Adrenal gland (tissue), 12 donors: Measurements from ENCODE around the gene MOGAT1. TPM values are rescaled to one million over a fixed set of nuclear protein-coding genes. Genes with fewer than 3 reads are reported as not detected.

Source experiments
- DNase-seq, 7 donors: peaks; one replicate each; pipeline ENCODE4 v3.0.0-alpha.2; 2019 to 2020
- H3K27ac ChIP-seq, 5 donors: fragments of 200-600 bp; sonication (generic) in 4 of 5; 1 replicate in 3 of 5; 2 replicates in 2 of 5; pipeline versions ENCODE4 v1.5.1 to v1.8.0; 2016 to 2020; ENCODE audit warnings: mild to moderate bottlenecking in 1 of 5
- H3K27me3 ChIP-seq: fragments of 200-600 bp; 2 replicates; pipeline ENCODE4 v1.8.0; 2021
- H3K36me3 ChIP-seq, 2 donors: fragments of 200-600 bp; replicated peaks in 1 of 2; 1 replicate in 1 of 2; 2 replicates in 1 of 2; pipeline versions ENCODE4 v1.5.1 to v1.8.0; 2018 to 2022
- H3K4me1 ChIP-seq, 2 donors: fragments of 200-600 bp; replicated peaks in 1 of 2; 1 replicate in 1 of 2; 2 replicates in 1 of 2; pipeline versions ENCODE4 v1.5.1 to v1.8.0; 2018 to 2021
- H3K4me3 ChIP-seq, 4 donors: fragments of 200-600 bp; sonication (generic) in 3 of 4; one replicate each; pipeline ENCODE4 v1.5.1; 2016 to 2018
- H3K9me3 ChIP-seq, 3 donors: fragments of 200-600 bp; sonication (generic) in 1 of 3; replicated peaks in 1 of 3; 1 replicate in 2 of 3; 2 replicates in 1 of 3; pipeline versions ENCODE4 v1.5.1 to v1.8.0; 2016 to 2021
- CTCF ChIP-seq, 6 experiments: fragments of 450-650 bp in 4 of 6; fragments of 200-600 bp in 2 of 6; sonication (generic) in 1 of 6; IDR thresholded peaks; 1 replicate in 5 of 6; 2 replicates in 1 of 6; pipeline versions ENCODE4 v1.5.1 to v1.8.0; 2016 to 2021; ENCODE audit warnings: antibody characterized with exemption in 6 of 6, mild to moderate bottlenecking in 2 of 6, moderate library complexity in 1 of 6
- POLR2A ChIP-seq, 2 donors: fragments of 450-650 bp; IDR thresholded peaks; one replicate each; pipeline ENCODE4 v1.6.1; 2017; ENCODE audit warnings: antibody characterized with exemption in 2 of 2, mild to moderate bottlenecking in 2 of 2, moderate library complexity in 1 of 2
- WGBS, 4 donors: extraction: QIAGEN DNeasy Blood & Tissue Kit in 2 of 4; methylation state at CpG; one replicate each; pipeline versions ENCODE4 v1.1.5 to v1.1.7; 2013 to 2017; 5-methylcytosine and 5-hydroxymethylcytosine counted together
- intact Hi-C, 2 donors: fragments of 100-400 bp; cut with DNase I; formaldehyde crosslinking; loops; one replicate each; pipeline versions ENCODE4 v1.14.1 to v1.15.0; 2022 to 2023
- polyA plus RNA-seq, 3 donors: library from polyadenylated mRNA; stranded (reverse); fragments of 200-250 nt in 2 of 3; fragments of 350-450 nt in 1 of 3; fragmentation: Illumina TruSeq in 1 of 3; extraction: RNeasy Lipid Tissue Mini Kit (QIAGEN cat#74804) in 1 of 3; gene quantifications; one replicate each; pipeline ENCODE4 v1.2.3, GENCODE V29; 2013 to 2014
- total RNA-seq, 9 donors: library from RNA; depleted of rRNA in 4 of 9; stranded (reverse); fragments of >200 nt in 4 of 9; fragments of 120-200 nt in 1 of 9; fragmentation: NEBNext Ultra II Directional in 1 of 9; extraction: Animal tissue kit (Norgen Biotek cat#: 25700) in 1 of 9; gene quantifications; one replicate each; pipeline versions ENCODE4 v1.1.0 to v1.2.4, GENCODE V29; 2013 to 2023
- donor health status: healthy with polysubstance abuse.
- donor health status: Bipolar disorder and iron deficiency.
- donor health status: DM: yes; HTN: yes; CAD: no.
- donor health status: DM: no; HTN: no; CAD: no.
- donor health status: DM: no; HTN: no; CAD: no.
- donor health status: DM: yes; HTN: yes; CAD: no.

Gene MOGAT1
- total and polyA plus RNA-seq, 12 donors: 0.20 TPM; not detected in 11

DNA sequence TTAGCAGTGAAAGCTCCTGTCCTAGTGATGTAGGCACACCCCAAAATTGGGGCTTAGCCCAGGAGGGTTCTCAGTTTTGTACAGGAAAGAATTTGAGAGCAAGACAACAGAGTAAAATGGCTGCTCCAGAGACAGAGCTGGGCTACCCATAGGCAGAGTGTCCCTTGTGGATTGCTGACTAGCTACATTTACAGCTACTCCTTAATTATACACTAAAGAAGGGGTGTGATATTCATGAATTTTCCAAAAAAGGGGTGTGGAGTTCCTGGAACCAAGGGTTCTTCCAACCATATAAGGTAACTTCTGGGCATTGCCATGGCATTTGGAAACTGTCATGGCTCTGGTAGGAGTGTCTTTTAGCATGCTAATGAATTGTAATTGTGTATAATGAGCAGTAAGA, 52.8 kb downstream of the MOGAT1 start:
- intact Hi-C loops: no loop called here
- no peak for TF ChIP-seq CTCF (IDR thresholded peaks at IDR 0.05)
- no peak for TF ChIP-seq POLR2A (IDR thresholded peaks at IDR 0.05)

DNA sequence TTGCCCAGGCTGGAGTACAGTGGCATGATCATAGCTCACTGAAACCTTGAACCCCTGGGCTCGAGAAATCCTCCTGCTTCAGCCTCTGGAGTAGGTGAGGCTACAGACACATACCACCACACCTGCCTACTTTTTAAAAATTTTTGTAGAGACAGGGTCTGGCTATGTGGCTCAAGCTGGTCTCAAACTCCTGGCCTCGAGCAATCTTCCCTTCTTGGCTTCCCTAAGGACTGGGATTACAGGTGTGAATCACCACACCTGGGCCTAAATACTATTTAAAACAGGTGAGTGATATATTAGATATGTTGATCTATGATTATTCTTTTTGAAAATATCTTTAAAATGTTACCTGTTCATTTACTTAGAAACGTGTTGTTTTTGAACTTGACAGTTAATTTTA, 57.2 kb downstream of the MOGAT1 start:
- Histone ChIP-seq H3K4me3 (no peak overlapping the region), H3K27ac (no peak overlapping the region), H3K27me3 (no peaks in the 10 kb centered on the region), H3K4me1 (no peaks in the 10 kb centered on the region), H3K9me3 (no peaks in the 10 kb centered on the region), H3K36me3 (no peaks in the 10 kb centered on the region)
- no peak for TF ChIP-seq CTCF (IDR thresholded peaks at IDR 0.05)
- no peak for TF ChIP-seq POLR2A (IDR thresholded peaks at IDR 0.05)
- WGBS, 4 donors: 73 to 90% (median 83%) methylated on average over 3 of the region's 3 CpGs
- intact Hi-C loops: no loop called here
- no peak for DNase-seq

More for the DNA sequence above, 52.8 kb downstream of the MOGAT1 start:
- H3K4me1 ChIP-seq: no peaks in the 10 kb centered on the region
- no peak for DNase-seq
- no peak overlapping the region for H3K4me3 ChIP-seq
- no peaks in the 10 kb centered on the region for H3K9me3 ChIP-seq
- H3K27me3 ChIP-seq: no peaks in the 10 kb centered on the region
- H3K36me3 ChIP-seq: no peaks in the 10 kb centered on the region
- H3K27ac ChIP-seq: no peak overlapping the region

- Histone ChIP-seq H3K36me3 (no peaks in the 10 kb centered on the region), H3K4me3 (no peak overlapping the region), H3K4me1 (no peaks in the 10 kb centered on the region), H3K27ac (no peak overlapping the region), H3K27me3 (no peaks in the 10 kb centered on the region), H3K9me3 (no peaks in the 10 kb centered on the region)
- TF ChIP-seq POLR2A (IDR thresholded peaks at IDR 0.05) (no peak), CTCF (IDR thresholded peaks at IDR 0.05) (no peak)
- intact Hi-C loops: no loop called here
- WGBS, 4 donors: 57 to 78% (median 70%) methylated on average over 5 of the region's 5 CpGs
- no peak for DNase-seq
These were observed 59.0 kb downstream of the MOGAT1 start for GRCh38 chr2:222730366-222730999.

DNA sequence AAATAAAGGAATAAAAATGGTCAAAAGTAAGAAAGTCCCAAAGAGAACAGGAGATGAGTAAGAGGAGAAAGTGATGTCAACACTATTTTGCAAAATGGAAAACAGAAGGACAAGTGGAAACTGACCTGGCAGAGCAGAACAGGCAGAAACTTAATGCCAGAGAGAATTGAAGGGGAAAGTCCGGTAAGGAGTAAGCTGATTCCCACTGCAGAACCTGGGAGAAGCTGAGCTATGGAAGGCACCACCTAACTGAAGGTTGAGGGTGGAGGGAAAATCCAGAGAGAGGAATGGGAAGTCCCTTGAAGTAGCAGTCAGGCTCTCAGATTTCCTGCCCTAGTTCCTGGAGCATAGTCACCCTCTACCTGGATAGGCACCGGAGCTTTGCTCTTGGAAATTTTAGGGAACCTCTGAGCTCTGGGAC, 59.8 kb downstream of the MOGAT1 start:
- Histone ChIP-seq H3K27me3 (no peaks in the 10 kb centered on the region), H3K27ac (no peak overlapping the region), H3K4me3 (no peak overlapping the region), H3K36me3 (no peaks in the 10 kb centered on the region), H3K9me3 (no peaks in the 10 kb centered on the region), H3K4me1 (no peaks in the 10 kb centered on the region)
- TF ChIP-seq POLR2A (IDR thresholded peaks at IDR 0.05): no peak
- TF ChIP-seq CTCF (IDR thresholded peaks at IDR 0.05): no peak
- WGBS, 4 donors: 74 to 88% (median 86%) methylated on average over 2 of the region's 2 CpGs
- no peak for DNase-seq
- intact Hi-C loops: no loop called here
